ENCODE data around the gene TPD52L1. TPM values are rescaled to one million over a fixed set of nuclear protein-coding genes. Genes with fewer than 3 reads are reported as not detected.

The TPD52L1 gene
- total RNA-seq, 1 experiment from 2014 or later, result 12.4 TPM

DNA sequence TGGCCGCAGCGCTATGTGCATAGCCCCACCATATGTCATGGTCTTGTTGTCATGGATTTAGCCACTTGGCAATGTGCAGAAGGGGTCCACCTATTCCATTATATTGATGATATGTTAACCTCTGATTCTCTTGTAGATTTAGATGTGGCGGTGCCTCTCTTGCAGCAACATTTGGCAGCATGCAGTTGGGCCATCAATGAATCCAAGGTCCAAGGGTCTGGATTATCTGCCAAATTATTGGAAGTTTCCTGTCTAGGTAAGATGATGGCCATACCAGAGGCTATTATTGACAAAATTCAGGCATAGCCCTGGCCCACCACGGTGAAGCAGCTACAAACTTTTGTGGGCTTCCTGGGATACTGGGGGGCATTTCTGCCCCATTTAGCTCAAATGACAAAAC lies 116.8 kb downstream of the TPD52L1 start:
- TF ChIP-seq, protein P1, sequence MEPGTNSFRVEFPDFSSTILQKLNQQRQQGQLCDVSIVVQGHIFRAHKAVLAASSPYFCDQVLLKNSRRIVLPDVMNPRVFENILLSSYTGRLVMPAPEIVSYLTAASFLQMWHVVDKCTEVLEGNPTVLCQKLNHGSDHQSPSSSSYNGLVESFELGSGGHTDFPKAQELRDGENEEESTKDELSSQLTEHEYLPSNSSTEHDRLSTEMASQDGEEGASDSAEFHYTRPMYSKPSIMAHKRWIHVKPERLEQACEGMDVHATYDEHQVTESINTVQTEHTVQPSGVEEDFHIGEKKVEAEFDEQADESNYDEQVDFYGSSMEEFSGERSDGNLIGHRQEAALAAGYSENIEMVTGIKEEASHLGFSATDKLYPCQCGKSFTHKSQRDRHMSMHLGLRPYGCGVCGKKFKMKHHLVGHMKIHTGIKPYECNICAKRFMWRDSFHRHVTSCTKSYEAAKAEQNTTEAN (CRISPR knock-in tag; IDR thresholded peaks at IDR 0.05), result no peak
- TF ChIP-seq, protein P2, sequence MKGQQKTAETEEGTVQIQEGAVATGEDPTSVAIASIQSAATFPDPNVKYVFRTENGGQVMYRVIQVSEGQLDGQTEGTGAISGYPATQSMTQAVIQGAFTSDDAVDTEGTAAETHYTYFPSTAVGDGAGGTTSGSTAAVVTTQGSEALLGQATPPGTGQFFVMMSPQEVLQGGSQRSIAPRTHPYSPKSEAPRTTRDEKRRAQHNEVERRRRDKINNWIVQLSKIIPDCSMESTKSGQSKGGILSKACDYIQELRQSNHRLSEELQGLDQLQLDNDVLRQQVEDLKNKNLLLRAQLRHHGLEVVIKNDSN (CRISPR knock-in tag; IDR thresholded peaks at IDR 0.05), result no peak
- no peak for DNase-seq (ENCODE audit: low spot score)
- Mint-ChIP-seq H3K27me3 (ENCODE audit: low read depth) (no peaks in the 10 kb centered on the region), H3K4me1 (no peaks in the 10 kb centered on the region), H3K9me3 (no peaks in the 10 kb centered on the region), H3K4me3 (no peak overlapping the region), H3K36me3 (peaks cover 12% of the 10 kb centered on the region; the same call in 1 of the 2 replicates), H3K27ac (no peak overlapping the region)
- POLR2A ChIA-PET, result no interaction called here
- no peak for ATAC-seq
- CTCF ChIA-PET, result no interaction called here

DNA sequence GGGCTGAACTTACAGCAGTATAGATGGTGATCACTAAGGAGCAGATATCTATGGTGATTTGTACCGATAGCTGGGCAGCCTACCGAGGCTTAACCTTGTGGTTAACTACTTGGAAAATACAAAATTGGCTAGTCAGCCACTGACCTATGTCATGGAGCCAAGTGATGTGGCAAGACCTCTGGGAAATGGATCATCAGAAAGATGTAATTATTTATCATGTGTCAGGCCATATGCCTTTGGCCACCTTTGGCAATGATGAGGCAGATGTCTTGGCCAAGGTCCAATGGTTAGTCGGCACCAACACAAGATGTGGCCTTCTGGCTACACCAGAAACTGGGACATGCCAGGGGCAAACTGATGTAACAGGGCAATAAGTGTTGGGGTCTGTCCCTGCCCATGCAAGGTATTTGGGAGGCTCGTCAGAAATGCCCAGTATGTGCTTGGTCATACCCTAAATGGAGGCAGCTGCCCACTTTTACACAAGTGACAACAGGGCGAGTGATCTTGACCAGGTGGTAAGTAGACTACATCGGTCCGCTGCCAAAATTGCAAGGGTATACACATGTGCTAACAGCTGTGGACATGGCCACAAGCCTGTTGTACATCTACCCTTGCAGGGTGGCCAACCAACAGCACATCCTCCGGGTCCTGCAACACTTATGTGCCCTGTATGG lies 118.0 kb downstream of the TPD52L1 start:
- H3K4me1 Mint-ChIP-seq, result no peaks in the 10 kb centered on the region
- ChIA-PET POLR2A (no interaction called here), CTCF (interaction anchor here (0.6 kb wide), 1 partner anchor 80 kb away, joined by 3 read pairs; no protein-coding TSS in a partner anchor)
- H3K9me3 Mint-ChIP-seq, result no peaks in the 10 kb centered on the region
- no peak overlapping the region for H3K27ac Mint-ChIP-seq
- no peak for ATAC-seq
- no peak for DNase-seq (ENCODE audit: low spot score)
- TF ChIP-seq, protein P3, sequence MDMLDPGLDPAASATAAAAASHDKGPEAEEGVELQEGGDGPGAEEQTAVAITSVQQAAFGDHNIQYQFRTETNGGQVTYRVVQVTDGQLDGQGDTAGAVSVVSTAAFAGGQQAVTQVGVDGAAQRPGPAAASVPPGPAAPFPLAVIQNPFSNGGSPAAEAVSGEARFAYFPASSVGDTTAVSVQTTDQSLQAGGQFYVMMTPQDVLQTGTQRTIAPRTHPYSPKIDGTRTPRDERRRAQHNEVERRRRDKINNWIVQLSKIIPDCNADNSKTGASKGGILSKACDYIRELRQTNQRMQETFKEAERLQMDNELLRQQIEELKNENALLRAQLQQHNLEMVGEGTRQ (CRISPR knock-in tag; IDR thresholded peaks at IDR 0.05), result no peak
- TF ChIP-seq, protein P4, sequence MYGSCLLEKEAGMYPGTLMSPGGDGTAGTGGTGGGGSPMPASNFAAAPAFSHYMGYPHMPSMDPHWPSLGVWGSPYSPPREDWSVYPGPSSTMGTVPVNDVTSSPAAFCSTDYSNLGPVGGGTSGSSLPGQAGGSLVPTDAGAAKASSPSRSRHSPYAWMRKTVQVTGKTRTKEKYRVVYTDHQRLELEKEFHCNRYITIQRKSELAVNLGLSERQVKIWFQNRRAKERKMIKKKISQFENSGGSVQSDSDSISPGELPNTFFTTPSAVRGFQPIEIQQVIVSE (CRISPR knock-in tag; IDR thresholded peaks at IDR 0.05; ENCODE audit: borderline replicate concordance), result no peak
- H3K4me3 Mint-ChIP-seq, result no peak overlapping the region
- peaks cover 18% of the 10 kb centered on the region for H3K36me3 Mint-ChIP-seq
- no peaks in the 10 kb centered on the region for H3K27me3 Mint-ChIP-seq (ENCODE audit: low read depth)

DNA sequence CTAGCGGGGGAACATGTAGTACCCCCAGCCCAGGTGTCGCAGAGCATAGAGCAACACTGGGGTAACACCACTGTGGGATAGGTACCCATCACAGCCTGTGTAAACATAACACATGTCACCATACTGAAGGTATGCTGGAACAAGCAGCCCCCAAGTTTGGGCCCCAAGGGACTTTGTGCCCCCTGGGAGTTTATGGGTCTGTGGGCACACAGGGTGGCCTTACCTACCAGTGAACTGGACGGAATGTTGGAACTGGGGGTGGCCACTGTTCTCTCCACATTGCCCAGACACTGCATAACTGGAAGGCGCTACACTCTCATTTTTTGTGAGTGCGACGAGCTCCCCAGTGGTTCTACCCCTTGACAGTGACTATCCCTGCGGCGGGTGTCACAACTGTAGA lies 119.7 kb downstream of the TPD52L1 start:
- Mint-ChIP-seq H3K27me3 (ENCODE audit: low read depth) (no peaks in the 10 kb centered on the region), H3K27ac (no peak overlapping the region), H3K4me1 (no peaks in the 10 kb centered on the region), H3K36me3 (peaks cover 18% of the 10 kb centered on the region), H3K9me3 (no peaks in the 10 kb centered on the region), H3K4me3 (no peak overlapping the region)
- POLR2A ChIA-PET, result no interaction called here
- ATAC-seq (no peak), DNase-seq (ENCODE audit: low spot score) (no peak)
- TF ChIP-seq CREB1 (CRISPR knock-in tag; IDR thresholded peaks at IDR 0.05) (no peak), SOX15 (CRISPR knock-in tag; IDR thresholded peaks at IDR 0.05) (no peak), HMGA2 (CRISPR knock-in tag; IDR thresholded peaks at IDR 0.05) (no peak), ZNF138 (CRISPR knock-in tag; conservative IDR thresholded peaks at IDR 0.05) (no peak), ZBTB21 (CRISPR knock-in tag; IDR thresholded peaks at IDR 0.05; ENCODE audit: borderline replicate concordance) (no peak), ZNF416 (CRISPR knock-in tag; IDR thresholded peaks at IDR 0.05) (no peak), ZNF317 (CRISPR knock-in tag; IDR thresholded peaks at IDR 0.05; ENCODE audit: borderline replicate concordance, low read depth) (no peak)
- TF ChIP-seq, protein P4 (CRISPR knock-in tag; IDR thresholded peaks at IDR 0.05; ENCODE audit: borderline replicate concordance), result no peak
- CTCF ChIA-PET, result no interaction called here

DNA sequence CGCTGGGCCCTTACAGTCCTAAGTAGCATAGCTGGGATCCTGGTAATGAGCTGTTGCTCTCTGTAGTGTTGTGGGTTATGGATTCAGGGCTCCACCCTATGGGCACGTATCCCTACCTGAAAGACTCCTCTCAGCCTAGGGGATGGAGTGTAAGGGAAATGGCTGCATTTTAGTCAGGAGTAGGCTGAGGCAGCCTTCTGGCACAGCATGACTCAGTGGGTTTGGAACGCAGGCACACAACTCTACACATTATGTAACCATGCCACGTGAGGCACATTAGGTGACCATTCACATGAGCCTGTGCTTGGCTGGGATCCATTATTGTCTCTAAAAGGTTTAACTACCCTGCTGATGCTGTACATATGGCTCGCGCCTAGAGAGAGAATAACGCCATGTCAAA lies 120.4 kb downstream of the TPD52L1 start:
- Mint-ChIP-seq H3K27me3 (ENCODE audit: low read depth) (no peaks in the 10 kb centered on the region), H3K4me1 (no peaks in the 10 kb centered on the region; the same call in 1 of the 2 replicates), H3K36me3 (peaks cover 18% of the 10 kb centered on the region), H3K9me3 (no peaks in the 10 kb centered on the region), H3K4me3 (no peak overlapping the region), H3K27ac (no peak overlapping the region)
- ChIA-PET CTCF (no interaction called here), POLR2A (no interaction called here)
- DNase-seq (ENCODE audit: low spot score) (no peak), ATAC-seq (no peak)
- TF ChIP-seq, protein P5, sequence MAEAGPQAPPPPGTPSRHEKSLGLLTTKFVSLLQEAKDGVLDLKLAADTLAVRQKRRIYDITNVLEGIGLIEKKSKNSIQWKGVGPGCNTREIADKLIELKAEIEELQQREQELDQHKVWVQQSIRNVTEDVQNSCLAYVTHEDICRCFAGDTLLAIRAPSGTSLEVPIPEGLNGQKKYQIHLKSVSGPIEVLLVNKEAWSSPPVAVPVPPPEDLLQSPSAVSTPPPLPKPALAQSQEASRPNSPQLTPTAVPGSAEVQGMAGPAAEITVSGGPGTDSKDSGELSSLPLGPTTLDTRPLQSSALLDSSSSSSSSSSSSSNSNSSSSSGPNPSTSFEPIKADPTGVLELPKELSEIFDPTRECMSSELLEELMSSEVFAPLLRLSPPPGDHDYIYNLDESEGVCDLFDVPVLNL (CRISPR knock-in tag; IDR thresholded peaks at IDR 0.05; ENCODE audit: borderline replicate concordance, low read depth), result no peak
- TF ChIP-seq ZNF138 (CRISPR knock-in tag; conservative IDR thresholded peaks at IDR 0.05), result no peak
- TF ChIP-seq CREB1 (CRISPR knock-in tag; IDR thresholded peaks at IDR 0.05), result no peak
- TF ChIP-seq NFATC4 (CRISPR knock-in tag; IDR thresholded peaks at IDR 0.05), result no peak
- no peak for TF ChIP-seq FOXJ3 (CRISPR knock-in tag; IDR thresholded peaks at IDR 0.05; ENCODE audit: borderline replicate concordance)
- no peak for TF ChIP-seq TEAD1 (CRISPR knock-in tag; IDR thresholded peaks at IDR 0.05)
- no peak for TF ChIP-seq JAZF1 (CRISPR knock-in tag; IDR thresholded peaks at IDR 0.05)
- TF ChIP-seq, protein P6, sequence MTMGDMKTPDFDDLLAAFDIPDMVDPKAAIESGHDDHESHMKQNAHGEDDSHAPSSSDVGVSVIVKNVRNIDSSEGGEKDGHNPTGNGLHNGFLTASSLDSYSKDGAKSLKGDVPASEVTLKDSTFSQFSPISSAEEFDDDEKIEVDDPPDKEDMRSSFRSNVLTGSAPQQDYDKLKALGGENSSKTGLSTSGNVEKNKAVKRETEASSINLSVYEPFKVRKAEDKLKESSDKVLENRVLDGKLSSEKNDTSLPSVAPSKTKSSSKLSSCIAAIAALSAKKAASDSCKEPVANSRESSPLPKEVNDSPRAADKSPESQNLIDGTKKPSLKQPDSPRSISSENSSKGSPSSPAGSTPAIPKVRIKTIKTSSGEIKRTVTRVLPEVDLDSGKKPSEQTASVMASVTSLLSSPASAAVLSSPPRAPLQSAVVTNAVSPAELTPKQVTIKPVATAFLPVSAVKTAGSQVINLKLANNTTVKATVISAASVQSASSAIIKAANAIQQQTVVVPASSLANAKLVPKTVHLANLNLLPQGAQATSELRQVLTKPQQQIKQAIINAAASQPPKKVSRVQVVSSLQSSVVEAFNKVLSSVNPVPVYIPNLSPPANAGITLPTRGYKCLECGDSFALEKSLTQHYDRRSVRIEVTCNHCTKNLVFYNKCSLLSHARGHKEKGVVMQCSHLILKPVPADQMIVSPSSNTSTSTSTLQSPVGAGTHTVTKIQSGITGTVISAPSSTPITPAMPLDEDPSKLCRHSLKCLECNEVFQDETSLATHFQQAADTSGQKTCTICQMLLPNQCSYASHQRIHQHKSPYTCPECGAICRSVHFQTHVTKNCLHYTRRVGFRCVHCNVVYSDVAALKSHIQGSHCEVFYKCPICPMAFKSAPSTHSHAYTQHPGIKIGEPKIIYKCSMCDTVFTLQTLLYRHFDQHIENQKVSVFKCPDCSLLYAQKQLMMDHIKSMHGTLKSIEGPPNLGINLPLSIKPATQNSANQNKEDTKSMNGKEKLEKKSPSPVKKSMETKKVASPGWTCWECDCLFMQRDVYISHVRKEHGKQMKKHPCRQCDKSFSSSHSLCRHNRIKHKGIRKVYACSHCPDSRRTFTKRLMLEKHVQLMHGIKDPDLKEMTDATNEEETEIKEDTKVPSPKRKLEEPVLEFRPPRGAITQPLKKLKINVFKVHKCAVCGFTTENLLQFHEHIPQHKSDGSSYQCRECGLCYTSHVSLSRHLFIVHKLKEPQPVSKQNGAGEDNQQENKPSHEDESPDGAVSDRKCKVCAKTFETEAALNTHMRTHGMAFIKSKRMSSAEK (CRISPR knock-in tag; IDR thresholded peaks at IDR 0.05; ENCODE audit: borderline replicate concordance), result no peak

All from WTC11 (cell line).